Mesothelial cell of epicardium (in vitro differentiated cells): ENCODE results near the gene TLE3. TPM values are rescaled to one million over a fixed set of nuclear protein-coding genes. Genes with fewer than 3 reads are reported as not detected.

Source experiments
- DNase-seq, 2 experiments: peaks; one replicate each; pipeline ENCODE4 v3.0.0; 2021; ENCODE audit warnings: low spot score in 2 of 2; ENCODE audit not compliant: unreplicated experiment in 2 of 2
- H3K27ac Mint-ChIP-seq: 2 replicates; pipeline ENCODE4 v1.8.0; 2021; ENCODE audit warnings: mixed read lengths
- H3K27me3 Mint-ChIP-seq: 2 replicates; pipeline ENCODE4 v1.8.0; 2021; ENCODE audit warnings: low read depth, mixed read lengths
- H3K36me3 Mint-ChIP-seq: 2 replicates; pipeline ENCODE4 v1.8.0; 2021; ENCODE audit warnings: mixed read lengths
- H3K4me1 Mint-ChIP-seq: 2 replicates; pipeline ENCODE4 v1.8.0; 2021; ENCODE audit warnings: mixed read lengths
- H3K4me3 Mint-ChIP-seq: 2 replicates; pipeline ENCODE4 v1.8.0; 2021; ENCODE audit warnings: mild to moderate bottlenecking, moderate library complexity, mixed read lengths
- H3K9me3 Mint-ChIP-seq: 2 replicates; pipeline ENCODE4 v1.8.0; 2021; ENCODE audit warnings: mixed read lengths
- CTCF ChIP-seq: fragments of 200-600 bp; sonication (generic); IDR thresholded peaks from one replicate; pipeline ENCODE4 v1.5.0; 2021; ENCODE audit warnings: antibody characterized with exemption; ENCODE audit not compliant: unreplicated experiment
- total RNA-seq: library from RNA; stranded (reverse); gene quantifications from 3 replicates; pipeline ENCODE4 v1.2.1, GENCODE V29; 2021

TLE3 gene
- total RNA-seq, 1 donor from 2014 or later, result 165 TPM

- TF ChIP-seq CTCF, result no peak
- Mint-ChIP-seq H3K27me3 (no peaks in the 10 kb centered on the region), H3K9me3 (no peaks in the 10 kb centered on the region), H3K36me3 (peaks cover 54% of the 10 kb centered on the region), H3K4me1 (peaks cover 19% of the 10 kb centered on the region), H3K4me3 (no peak overlapping the region), H3K27ac (no peak overlapping the region)
- no peak for DNase-seq
These were observed 18.9 kb downstream of the TLE3 start for GRCh38 chr15:70078578-70079417.

- peaks cover 7% of the 10 kb centered on the region for H3K4me1 Mint-ChIP-seq
- peaks cover 61% of the 10 kb centered on the region for H3K36me3 Mint-ChIP-seq
- H3K27ac Mint-ChIP-seq, result no peak overlapping the region
- H3K9me3 Mint-ChIP-seq, result no peaks in the 10 kb centered on the region
- H3K27me3 Mint-ChIP-seq, result no peaks in the 10 kb centered on the region
- no peak overlapping the region for H3K4me3 Mint-ChIP-seq
- no peak for DNase-seq
- TF ChIP-seq CTCF, result no peak
These were observed 20.2 kb downstream of the TLE3 start for GRCh38 chr15:70077188-70078147.

DNA sequence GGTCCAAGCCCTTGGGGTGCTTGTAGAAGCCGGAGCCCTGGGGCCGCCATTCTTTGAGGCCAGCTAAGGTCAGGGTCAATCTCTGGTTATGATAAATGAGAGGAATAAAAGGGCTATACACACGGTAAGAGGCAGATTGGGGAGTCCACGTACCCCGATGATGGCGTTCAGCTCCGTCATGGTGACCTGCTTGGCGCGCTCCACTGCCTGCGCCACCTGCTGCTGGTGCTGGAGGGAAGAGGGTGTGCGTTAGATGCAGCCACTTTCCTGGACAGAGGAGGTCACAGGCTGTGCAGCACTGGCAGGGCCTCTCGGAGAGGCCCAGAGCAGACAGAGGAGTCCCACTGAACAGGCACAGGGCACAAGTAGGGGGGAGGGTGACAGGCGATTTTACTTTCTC lies 23.3 kb downstream of the TLE3 start:
- H3K4me3 Mint-ChIP-seq, result no peak overlapping the region
- no peak for DNase-seq
- H3K27ac Mint-ChIP-seq, result no peak overlapping the region
- no peaks in the 10 kb centered on the region for H3K27me3 Mint-ChIP-seq
- peaks cover 69% of the 10 kb centered on the region for H3K36me3 Mint-ChIP-seq
- no peaks in the 10 kb centered on the region for H3K9me3 Mint-ChIP-seq
- H3K4me1 Mint-ChIP-seq, result peaks cover 7% of the 10 kb centered on the region
- no peak for TF ChIP-seq CTCF

DNA sequence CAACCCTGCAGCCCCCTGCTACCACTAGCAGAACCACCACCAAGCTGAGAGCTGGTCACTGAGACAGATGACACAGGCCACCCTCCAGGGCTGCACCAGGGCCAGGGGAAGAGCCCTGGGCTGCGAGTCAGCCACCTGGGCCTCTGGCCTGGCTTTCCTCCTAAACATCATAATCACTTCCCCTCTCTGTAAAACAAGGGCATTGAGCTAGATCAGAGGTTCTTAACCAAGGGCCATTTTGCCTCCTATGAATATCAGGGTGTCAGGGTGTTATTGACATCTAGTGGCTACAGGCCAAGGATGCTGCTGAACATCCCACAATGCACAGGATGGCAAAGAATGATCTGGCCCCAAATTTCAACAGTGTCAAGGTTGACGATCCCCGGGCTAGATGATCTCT lies 25.2 kb downstream of the TLE3 start:
- DNase-seq, result no peak
- no peaks in the 10 kb centered on the region for H3K27me3 Mint-ChIP-seq
- no peak overlapping the region for H3K4me3 Mint-ChIP-seq
- no peaks in the 10 kb centered on the region for H3K4me1 Mint-ChIP-seq
- H3K9me3 Mint-ChIP-seq, result no peaks in the 10 kb centered on the region
- H3K27ac Mint-ChIP-seq, result no peak overlapping the region
- TF ChIP-seq CTCF, result no peak
- H3K36me3 Mint-ChIP-seq, result peaks cover 76% of the 10 kb centered on the region

GRCh38 chr15:70071799-70072198 lies 25.9 kb downstream of the TLE3 start:
- no peak for DNase-seq
- peaks cover 79% of the 10 kb centered on the region for H3K36me3 Mint-ChIP-seq

More at GRCh38 chr15:70071799-70072198, 25.9 kb downstream of the TLE3 start:
- Mint-ChIP-seq H3K9me3 (no peaks in the 10 kb centered on the region), H3K4me3 (no peak overlapping the region), H3K27me3 (no peaks in the 10 kb centered on the region), H3K4me1 (peaks cover 4% of the 10 kb centered on the region), H3K27ac (no peak overlapping the region)
- no peak for TF ChIP-seq CTCF
